ENCODE measurements around the gene MORN5.

The MORN5 gene

DNA sequence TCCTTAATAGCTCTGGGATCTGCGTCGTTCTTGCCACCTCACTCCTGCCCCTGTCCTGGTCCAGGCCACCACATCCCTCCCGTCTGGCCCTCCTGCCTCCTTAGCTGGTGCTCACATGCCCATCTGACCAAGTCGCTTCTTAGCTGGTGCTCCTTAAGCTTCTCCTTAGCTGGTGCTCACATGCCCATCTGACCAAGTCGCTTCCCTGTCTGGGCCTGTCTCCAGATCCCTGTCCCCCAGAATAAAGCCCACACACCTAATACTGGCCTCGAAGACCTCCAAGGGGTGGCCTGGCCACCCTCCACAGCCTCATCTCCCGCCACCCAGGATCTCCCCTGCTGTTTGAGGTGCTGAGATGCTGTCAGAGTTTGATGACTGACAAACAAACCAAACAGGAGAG, 35.2 kb upstream of the MORN5 start:
- TF ChIP-seq TAF1 (IDR thresholded peaks at IDR 0.05; ENCODE audit: low read depth) (no peak), EP300 (IDR thresholded peaks at IDR 0.05; ENCODE audit: borderline replicate concordance) (no peak), TCF12 (IDR thresholded peaks at IDR 0.05; ENCODE audit: low read depth) (no peak), NFIC (IDR thresholded peaks at IDR 0.05) (no peak), RAD21 (IDR thresholded peaks at IDR 0.05; ENCODE audit: low read depth) (no peak), FOXM1 (IDR thresholded peaks at IDR 0.05; ENCODE audit: borderline replicate concordance, low read depth) (no peak), CREB1 (IDR thresholded peaks at IDR 0.05; ENCODE audit: low read depth) (no peak), YY1 (IDR thresholded peaks at IDR 0.05; ENCODE audit: low read depth) (no peak)
- TF ChIP-seq, protein P1, sequence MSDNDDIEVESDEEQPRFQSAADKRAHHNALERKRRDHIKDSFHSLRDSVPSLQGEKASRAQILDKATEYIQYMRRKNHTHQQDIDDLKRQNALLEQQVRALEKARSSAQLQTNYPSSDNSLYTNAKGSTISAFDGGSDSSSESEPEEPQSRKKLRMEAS (IDR thresholded peaks at IDR 0.05) = no peak
- TF ChIP-seq, protein P2, sequence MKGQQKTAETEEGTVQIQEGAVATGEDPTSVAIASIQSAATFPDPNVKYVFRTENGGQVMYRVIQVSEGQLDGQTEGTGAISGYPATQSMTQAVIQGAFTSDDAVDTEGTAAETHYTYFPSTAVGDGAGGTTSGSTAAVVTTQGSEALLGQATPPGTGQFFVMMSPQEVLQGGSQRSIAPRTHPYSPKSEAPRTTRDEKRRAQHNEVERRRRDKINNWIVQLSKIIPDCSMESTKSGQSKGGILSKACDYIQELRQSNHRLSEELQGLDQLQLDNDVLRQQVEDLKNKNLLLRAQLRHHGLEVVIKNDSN (IDR thresholded peaks at IDR 0.05) = no peak
- TF ChIP-seq, protein P3, sequence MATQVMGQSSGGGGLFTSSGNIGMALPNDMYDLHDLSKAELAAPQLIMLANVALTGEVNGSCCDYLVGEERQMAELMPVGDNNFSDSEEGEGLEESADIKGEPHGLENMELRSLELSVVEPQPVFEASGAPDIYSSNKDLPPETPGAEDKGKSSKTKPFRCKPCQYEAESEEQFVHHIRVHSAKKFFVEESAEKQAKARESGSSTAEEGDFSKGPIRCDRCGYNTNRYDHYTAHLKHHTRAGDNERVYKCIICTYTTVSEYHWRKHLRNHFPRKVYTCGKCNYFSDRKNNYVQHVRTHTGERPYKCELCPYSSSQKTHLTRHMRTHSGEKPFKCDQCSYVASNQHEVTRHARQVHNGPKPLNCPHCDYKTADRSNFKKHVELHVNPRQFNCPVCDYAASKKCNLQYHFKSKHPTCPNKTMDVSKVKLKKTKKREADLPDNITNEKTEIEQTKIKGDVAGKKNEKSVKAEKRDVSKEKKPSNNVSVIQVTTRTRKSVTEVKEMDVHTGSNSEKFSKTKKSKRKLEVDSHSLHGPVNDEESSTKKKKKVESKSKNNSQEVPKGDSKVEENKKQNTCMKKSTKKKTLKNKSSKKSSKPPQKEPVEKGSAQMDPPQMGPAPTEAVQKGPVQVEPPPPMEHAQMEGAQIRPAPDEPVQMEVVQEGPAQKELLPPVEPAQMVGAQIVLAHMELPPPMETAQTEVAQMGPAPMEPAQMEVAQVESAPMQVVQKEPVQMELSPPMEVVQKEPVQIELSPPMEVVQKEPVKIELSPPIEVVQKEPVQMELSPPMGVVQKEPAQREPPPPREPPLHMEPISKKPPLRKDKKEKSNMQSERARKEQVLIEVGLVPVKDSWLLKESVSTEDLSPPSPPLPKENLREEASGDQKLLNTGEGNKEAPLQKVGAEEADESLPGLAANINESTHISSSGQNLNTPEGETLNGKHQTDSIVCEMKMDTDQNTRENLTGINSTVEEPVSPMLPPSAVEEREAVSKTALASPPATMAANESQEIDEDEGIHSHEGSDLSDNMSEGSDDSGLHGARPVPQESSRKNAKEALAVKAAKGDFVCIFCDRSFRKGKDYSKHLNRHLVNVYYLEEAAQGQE (IDR thresholded peaks at IDR 0.05; ENCODE audit: low read depth) = no peak

DNA sequence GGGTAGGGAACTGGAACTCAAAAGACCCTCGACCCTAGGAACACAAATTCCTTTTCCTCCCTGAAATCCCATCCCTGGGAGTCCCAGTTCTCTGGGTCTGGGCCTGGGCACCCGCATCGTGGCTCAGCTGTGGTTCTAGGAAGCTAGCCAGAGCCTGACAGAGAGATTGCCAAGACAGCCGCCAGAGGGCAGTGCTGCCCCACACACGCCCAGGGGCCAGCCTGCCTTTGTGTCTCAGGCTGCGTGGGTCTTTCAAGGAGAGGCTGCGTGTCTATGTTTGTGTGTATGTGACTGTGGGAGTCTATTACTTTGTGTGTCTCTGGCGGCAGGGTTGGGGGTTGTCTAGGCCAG, 34.6 kb upstream of the MORN5 start:
- no peak for TF ChIP-seq TCF12 (IDR thresholded peaks at IDR 0.05; ENCODE audit: low read depth)
- TF ChIP-seq EP300 (IDR thresholded peaks at IDR 0.05; ENCODE audit: borderline replicate concordance) = no peak
- TF ChIP-seq TEAD4 (IDR thresholded peaks at IDR 0.05) = no peak
- no peak for TF ChIP-seq FOXM1 (IDR thresholded peaks at IDR 0.05; ENCODE audit: borderline replicate concordance, low read depth)
- no peak for TF ChIP-seq EGR1 (IDR thresholded peaks at IDR 0.05)
- TF ChIP-seq YY1 (IDR thresholded peaks at IDR 0.05; ENCODE audit: low read depth) = no peak
- TF ChIP-seq, protein P2 (IDR thresholded peaks at IDR 0.05) = no peak
- peak; percentile 32; the same call in 1 of the 2 replicates for TF ChIP-seq NFIC (IDR thresholded peaks at IDR 0.05)
- TF ChIP-seq CEBPB (IDR thresholded peaks at IDR 0.05) = no peak
- no peak for TF ChIP-seq CREB1 (IDR thresholded peaks at IDR 0.05; ENCODE audit: low read depth)
- TF ChIP-seq, protein P3 (IDR thresholded peaks at IDR 0.05; ENCODE audit: low read depth) = no peak
- peak; percentile 99 for TF ChIP-seq RAD21 (IDR thresholded peaks at IDR 0.05; ENCODE audit: low read depth)
- TF ChIP-seq, protein P1 (IDR thresholded peaks at IDR 0.05) = peak; percentile 19; the same call in 1 of the 2 replicates
- no peak for TF ChIP-seq ZBTB7A (IDR thresholded peaks at IDR 0.05; ENCODE audit: low read depth)
- TF ChIP-seq TAF1 (IDR thresholded peaks at IDR 0.05; ENCODE audit: low read depth) = no peak

DNA sequence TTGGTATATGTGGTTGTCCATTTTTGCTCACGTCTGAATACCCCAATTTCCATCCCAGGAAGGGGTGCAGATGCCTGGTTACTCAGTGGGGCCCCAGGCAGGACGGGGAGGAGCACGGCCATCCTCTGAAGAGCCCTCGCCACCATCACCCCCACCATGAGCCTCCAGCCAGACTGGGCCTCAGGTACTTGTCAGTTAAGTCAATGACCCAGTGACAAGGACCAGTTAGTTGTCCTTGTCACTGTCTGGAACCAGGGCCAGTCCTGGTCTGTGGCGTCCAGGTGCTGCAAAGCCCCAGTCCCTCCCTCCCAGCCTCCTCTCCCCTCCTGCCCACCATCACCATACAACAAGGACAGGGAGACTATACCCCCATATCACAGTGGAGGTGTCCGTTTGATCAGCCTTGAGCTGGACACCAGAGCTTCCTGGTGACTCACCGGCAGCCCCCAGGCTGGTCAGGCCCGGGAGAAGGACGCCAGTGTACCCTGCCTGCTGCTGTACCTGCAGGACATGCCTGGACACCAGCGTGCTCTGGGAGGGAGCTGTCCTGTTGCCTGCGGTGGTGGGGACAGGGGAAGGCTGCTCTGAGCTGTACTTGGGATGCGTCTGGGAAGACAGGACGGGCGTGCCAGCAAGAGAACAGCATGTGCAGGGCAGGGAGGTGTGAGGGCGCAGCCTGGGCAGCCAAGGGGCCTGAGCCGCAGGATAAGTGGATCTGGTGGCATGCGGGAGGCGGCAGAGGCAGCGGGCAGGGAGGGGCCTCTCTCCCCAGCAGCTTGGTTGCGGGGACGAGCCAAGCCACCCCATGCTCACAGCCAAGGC, 34.0 kb upstream of the MORN5 start:
- no peak for TF ChIP-seq YY1 (IDR thresholded peaks at IDR 0.05; ENCODE audit: low read depth)
- no peak for TF ChIP-seq CREB1 (IDR thresholded peaks at IDR 0.05; ENCODE audit: low read depth)
- TF ChIP-seq EP300 (IDR thresholded peaks at IDR 0.05; ENCODE audit: borderline replicate concordance) = no peak
- TF ChIP-seq TAF1 (IDR thresholded peaks at IDR 0.05; ENCODE audit: low read depth) = no peak
- no peak for TF ChIP-seq TCF12 (IDR thresholded peaks at IDR 0.05; ENCODE audit: low read depth)
- no peak for TF ChIP-seq CEBPB (IDR thresholded peaks at IDR 0.05)
- no peak for TF ChIP-seq ZBTB7A (IDR thresholded peaks at IDR 0.05; ENCODE audit: low read depth)
- no peak for TF ChIP-seq FOXM1 (IDR thresholded peaks at IDR 0.05; ENCODE audit: borderline replicate concordance, low read depth)
- TF ChIP-seq RAD21 (IDR thresholded peaks at IDR 0.05; ENCODE audit: low read depth) = no peak
- TF ChIP-seq TEAD4 (IDR thresholded peaks at IDR 0.05) = no peak
- TF ChIP-seq, protein P3 (IDR thresholded peaks at IDR 0.05; ENCODE audit: low read depth) = no peak
- TF ChIP-seq NFIC (IDR thresholded peaks at IDR 0.05) = no peak
- TF ChIP-seq, protein P1 (IDR thresholded peaks at IDR 0.05) = no peak
- TF ChIP-seq EGR1 (IDR thresholded peaks at IDR 0.05) = no peak
- TF ChIP-seq, protein P2 (IDR thresholded peaks at IDR 0.05) = no peak
